ENCODE results near the gene CRYBG1.

DNA sequence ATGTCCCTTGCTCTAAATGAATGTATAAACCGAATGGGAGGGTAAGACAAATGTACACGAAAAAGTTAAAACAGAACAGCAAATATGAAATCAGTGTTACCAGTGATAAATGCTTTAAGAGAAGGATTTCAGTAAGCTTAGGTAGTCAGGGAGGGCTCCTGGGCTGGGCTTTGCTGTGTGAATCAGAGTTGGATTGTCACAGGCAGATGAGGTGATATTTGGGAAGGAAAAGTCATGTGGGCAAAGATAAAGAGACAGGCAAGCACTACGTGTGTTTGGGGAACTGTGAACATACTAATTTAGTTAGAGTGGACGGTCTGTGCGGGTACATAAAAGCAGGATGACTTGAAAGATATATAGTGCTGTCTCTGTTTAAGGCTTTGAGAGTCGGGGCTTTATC is 114.8 kb downstream of the CRYBG1 start:
- TF ChIP-seq, protein P1, sequence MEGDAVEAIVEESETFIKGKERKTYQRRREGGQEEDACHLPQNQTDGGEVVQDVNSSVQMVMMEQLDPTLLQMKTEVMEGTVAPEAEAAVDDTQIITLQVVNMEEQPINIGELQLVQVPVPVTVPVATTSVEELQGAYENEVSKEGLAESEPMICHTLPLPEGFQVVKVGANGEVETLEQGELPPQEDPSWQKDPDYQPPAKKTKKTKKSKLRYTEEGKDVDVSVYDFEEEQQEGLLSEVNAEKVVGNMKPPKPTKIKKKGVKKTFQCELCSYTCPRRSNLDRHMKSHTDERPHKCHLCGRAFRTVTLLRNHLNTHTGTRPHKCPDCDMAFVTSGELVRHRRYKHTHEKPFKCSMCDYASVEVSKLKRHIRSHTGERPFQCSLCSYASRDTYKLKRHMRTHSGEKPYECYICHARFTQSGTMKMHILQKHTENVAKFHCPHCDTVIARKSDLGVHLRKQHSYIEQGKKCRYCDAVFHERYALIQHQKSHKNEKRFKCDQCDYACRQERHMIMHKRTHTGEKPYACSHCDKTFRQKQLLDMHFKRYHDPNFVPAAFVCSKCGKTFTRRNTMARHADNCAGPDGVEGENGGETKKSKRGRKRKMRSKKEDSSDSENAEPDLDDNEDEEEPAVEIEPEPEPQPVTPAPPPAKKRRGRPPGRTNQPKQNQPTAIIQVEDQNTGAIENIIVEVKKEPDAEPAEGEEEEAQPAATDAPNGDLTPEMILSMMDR (conservative IDR thresholded peaks at IDR 0.05; ENCODE audit: low read depth, low read length): no peak
- no peak for TF ChIP-seq EZH2 (IDR thresholded peaks at IDR 0.05; ENCODE audit: borderline replicate concordance, low read depth, low read length, poor library complexity, severe bottlenecking)

All from A673 (cell line).